GM12878 (cell line): ENCODE results near the gene METTL2B. TPM values are rescaled to one million over a fixed set of nuclear protein-coding genes. Genes with fewer than 3 reads are reported as not detected.

Experiments used
- ATAC-seq: fragments of 200-7000 bp; cut with Tn5 transposase; 3 replicates; pipeline ENCODE4 v1.9.1; 2020; ENCODE audit warnings: mild to moderate bottlenecking, moderate library complexity
- BruUV-seq: library from RNA; stranded (reverse); fragments of 400-500 nt; replicated peaks from 2 replicates; lab custom pipeline; 2021; lab: Mats Ljungman, UMichigan
- CTCF ChIA-PET: fragments of 300-600 bp; sonication (Branson Sonifier 250); formaldehyde crosslinking; extraction: SDS; loops from one replicate; lab custom pipeline; 2021; ENCODE audit warnings: inconsistent platforms; lab: Yijun Ruan, JAX
- POLR2A ChIA-PET: fragments of 350-600 bp; formaldehyde crosslinking; extraction: SDS; loops from one replicate; lab custom pipeline; 2021; ENCODE audit warnings: inconsistent platforms; lab: Charles Lee
- RAD21 ChIA-PET: fragments of 300-600 bp; sonication (Branson Sonifier 250); formaldehyde crosslinking; loops from one replicate; lab custom pipeline; 2023; ENCODE audit warnings: antibody characterized with exemption; ENCODE audit not compliant: unreplicated experiment; lab: Charles Lee
- SMC1A ChIA-PET: fragments of 300-600 bp; sonication (Branson Sonifier 250); formaldehyde crosslinking; loops from one replicate; lab custom pipeline; 2023; ENCODE audit not compliant: unreplicated experiment, uncharacterized antibody; lab: Charles Lee
- DNase-seq: peaks from one replicate; pipeline ENCODE4 v3.0.0-alpha.2; 2011; ENCODE audit warnings: low read depth, low spot score
- FAIRE-seq: peaks from 3 replicates; lab custom pipeline; 2011; peaks lifted over from hg19 to GRCh38; lab: Jason Lieb, UNC
- H2AFZ ChIP-seq: 2 replicates; pipeline ENCODE4 v1.6.0; 2011; ENCODE audit warnings: low read depth, low read length, control low read depth; ENCODE audit not compliant: control insufficient read depth
- H3K27ac ChIP-seq: 2 replicates; pipeline ENCODE4 v1.5.1; 2011; ENCODE audit warnings: control low read depth; ENCODE audit not compliant: control insufficient read depth, insufficient read depth
- H3K27me3 ChIP-seq, 2 experiments: replicated peaks in 1 of 2; 2 replicates each; pipeline versions ENCODE4 v1.6.0 to v1.6.1; 2011; ENCODE audit warnings: low read length in 1 of 2; ENCODE audit not compliant: control insufficient read depth in 2 of 2, insufficient read depth in 2 of 2
- H3K36me3 ChIP-seq, 2 experiments: 2 replicates each; pipeline ENCODE4 v1.5.1; 2011; ENCODE audit warnings: low read length in 1 of 2; ENCODE audit not compliant: control insufficient read depth in 2 of 2, insufficient read depth in 2 of 2
- H3K4me1 ChIP-seq: 2 replicates; pipeline ENCODE4 v1.6.1; 2011; ENCODE audit warnings: mild to moderate bottlenecking, low read length, moderate library complexity, mixed read lengths; ENCODE audit not compliant: control insufficient read depth, insufficient read depth
- H3K4me2 ChIP-seq: 2 replicates; pipeline ENCODE4 v1.6.0; 2011; ENCODE audit warnings: control low read depth; ENCODE audit not compliant: control insufficient read depth, insufficient read depth
- H3K4me3 ChIP-seq: fragments of 200-600 bp; sonication (generic); 2 replicates; pipeline ENCODE4 v1.5.1; 2016
- H3K79me2 ChIP-seq: 2 replicates; pipeline ENCODE4 v1.6.0; 2011; ENCODE audit warnings: low read length; ENCODE audit not compliant: control insufficient read depth, insufficient read depth
- H3K9ac ChIP-seq: 2 replicates; pipeline ENCODE4 v1.8.0; 2011; ENCODE audit warnings: low read length, control low read depth, mixed read lengths; ENCODE audit not compliant: control insufficient read depth, insufficient read depth
- H3K9me3 ChIP-seq: replicated peaks from 3 replicates; pipeline ENCODE4 v1.5.1; 2011; ENCODE audit warnings: mild to moderate bottlenecking, low read length; ENCODE audit not compliant: control insufficient read depth, insufficient read depth
- H4K20me1 ChIP-seq: 2 replicates; pipeline ENCODE4 v1.6.0; 2011; ENCODE audit not compliant: control insufficient read depth, insufficient read depth
- CBFB ChIP-seq: IDR thresholded peaks from 2 replicates; pipeline ENCODE4 v1.6.1; 2016; ENCODE audit warnings: antibody characterized with exemption, low read depth
- HDAC2 ChIP-seq: fragments of 200-600 bp; sonication (generic); IDR thresholded peaks from 2 replicates; pipeline ENCODE4 v1.6.1; 2017
- IKZF1 ChIP-seq: fragments of 450-650 bp; conservative IDR thresholded peaks from 2 replicates; pipeline ENCODE4 v1.6.1; 2017; ENCODE audit warnings: antibody characterized with exemption, mild to moderate bottlenecking
- MEF2B ChIP-seq: fragments of 450-650 bp; IDR thresholded peaks from 2 replicates; pipeline ENCODE4 v1.6.1; 2018; ENCODE audit warnings: mild to moderate bottlenecking, moderate library complexity; ENCODE audit not compliant: partially characterized antibody, poor library complexity, severe bottlenecking
- RAD21 ChIP-seq: IDR thresholded peaks from 2 replicates; pipeline ENCODE4 v1.6.1; 2011; ENCODE audit warnings: mild to moderate bottlenecking, low read depth, low read length, moderate library complexity; ENCODE audit not compliant: insufficient read depth
- RELA ChIP-seq: fragments of 450-650 bp; IDR thresholded peaks from 2 replicates; pipeline ENCODE4 v1.8.0; 2014; ENCODE audit warnings: borderline replicate concordance; ENCODE audit not compliant: partially characterized antibody
- SUPT20H ChIP-seq: IDR thresholded peaks from 2 replicates; pipeline ENCODE4 v1.6.1; 2011; ENCODE audit warnings: low read depth, mild to moderate bottlenecking, low read length, moderate library complexity, borderline replicate concordance; ENCODE audit not compliant: control insufficient read depth
- TAF1 ChIP-seq: IDR thresholded peaks from 2 replicates; pipeline ENCODE4 v1.6.1; 2011; ENCODE audit warnings: mild to moderate bottlenecking, low read depth, low read length, borderline replicate concordance
- TCF7 ChIP-seq: IDR thresholded peaks from 2 replicates; pipeline ENCODE4 v1.6.1; 2014; ENCODE audit warnings: antibody characterized with exemption, borderline replicate concordance
- YBX1 ChIP-seq: fragments of 450-650 bp; IDR thresholded peaks from 2 replicates; pipeline ENCODE4 v1.6.1; 2016; ENCODE audit warnings: antibody characterized with exemption
- ZNF217 ChIP-seq: fragments of 450-650 bp; IDR thresholded peaks from 2 replicates; pipeline ENCODE4 v1.6.1; 2017; ENCODE audit warnings: antibody characterized with exemption, mild to moderate bottlenecking
- ZNF622 ChIP-seq: fragments of 450-650 bp; IDR thresholded peaks from 2 replicates; pipeline ENCODE4 v1.6.1; 2017; ENCODE audit warnings: mild to moderate bottlenecking, inconsistent platforms
- WGBS: methylation state at CpG from one replicate; pipeline ENCODE4 v1.1.6; 2016; ENCODE audit warnings: low lambda C conversion rate; ENCODE audit not compliant: insufficient replicate concordance, insufficient coverage; ENCODE audit errors: missing lambda C conversion rate; 5-methylcytosine and 5-hydroxymethylcytosine counted together
- in situ Hi-C: fragments of 300-500 bp; cut with MboI; formaldehyde crosslinking; loops from 9 replicates; pipeline ENCODE4 v1.14.3; 2018; ENCODE audit warnings: mixed read lengths
- intact Hi-C: fragments of 100-400 bp; cut with micrococcal nuclease; formaldehyde crosslinking; loops from one replicate; pipeline ENCODE4 v1.14.2; 2022; ENCODE audit not compliant: unreplicated experiment
- polyA plus RNA-seq, 11 experiments: library from polyadenylated mRNA; depleted of rRNA in 4 of 11; unstranded in 6 of 11; stranded (reverse) in 5 of 11; fragments of >200 nt; fragmentation: Nextera tagmentation in 4 of 11; fragmentation: Illumina TruSeq in 1 of 11; extraction: Ambion mirVana in 4 of 11; extraction: Trizol in 1 of 11; gene quantifications; 1 replicate in 1 of 11; 2 replicates in 10 of 11; pipeline versions ENCODE4 v1.2.1 to v1.2.3, GENCODE V29; 2011 to 2016; ENCODE audit warnings: inconsistent platforms in 2 of 11, missing spikeins in 2 of 11, low read depth in 1 of 11
- total RNA-seq, 4 experiments: library from RNA; depleted of rRNA in 3 of 4; stranded (reverse); fragments of >200 nt in 3 of 4; fragmentation: Illumina TruSeq in 1 of 4; extraction: Trizol in 1 of 4; gene quantifications; 2 replicates each; pipeline versions ENCODE4 v1.2.1 to v1.2.3, GENCODE V29; 2013 to 2021
- TF ChIP-seq, protein P1 (sequence below): fragments of 450-650 bp; IDR thresholded peaks from 2 replicates; pipeline ENCODE4 v1.6.1; 2016; ENCODE audit warnings: mild to moderate bottlenecking
- TF ChIP-seq, protein P2 (sequence below): IDR thresholded peaks from 2 replicates; pipeline ENCODE4 v1.6.1; 2012; ENCODE audit warnings: low read length, inconsistent platforms
- TF ChIP-seq, protein P3 (sequence below): IDR thresholded peaks from 2 replicates; pipeline ENCODE4 v1.6.1; 2011; ENCODE audit warnings: low read depth, low read length, improper control_type of control experiment, borderline replicate concordance

The METTL2B gene
- total and polyA plus RNA-seq, 10 of the 15 experiments (the other 5 are each of a cell fraction or from before 2014, with no cell fraction given): 18.9 to 48.4 (median 37.3) TPM

DNA sequence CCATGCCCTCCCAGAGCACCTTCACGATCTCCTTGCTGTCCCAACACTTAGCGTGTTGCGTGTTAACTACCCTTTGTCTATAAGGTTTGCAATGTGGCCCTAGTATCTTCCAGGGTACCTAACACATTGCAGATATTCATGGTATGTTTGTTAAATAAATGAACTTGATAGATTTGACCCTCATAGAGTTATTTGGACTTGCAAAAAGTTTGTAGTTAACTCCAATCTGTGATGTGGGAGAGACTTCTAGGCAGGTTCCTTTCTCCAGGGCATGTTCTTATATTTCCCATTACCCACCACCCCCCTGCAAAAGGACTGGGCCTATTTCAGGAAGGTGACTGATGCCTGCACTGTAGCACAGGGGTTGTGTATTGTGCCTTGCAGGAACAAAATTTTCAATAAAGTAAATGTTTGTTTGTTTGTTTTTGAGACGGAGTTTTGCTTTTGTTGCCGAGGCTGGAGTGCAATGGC lies 20.3 kb upstream of the METTL2B start:
- SMC1A ChIA-PET: interaction anchor here (1.5 kb wide), 1 partner anchor 15 kb away, joined by 4 read pairs; no protein-coding TSS in a partner anchor
- RAD21 ChIA-PET: interaction anchor here (3.2 kb wide), 1 partner anchor 28 kb away, joined by 28 read pairs; no protein-coding TSS in a partner anchor
- Histone ChIP-seq H3K9me3 (no peaks in the 10 kb centered on the region), H2AFZ (peak overlapping the region; percentile 64), H3K36me3 (peaks cover 0 to 4% of the 10 kb centered on the region in 2 experiments; a peak in 1 of 4 replicates), H3K4me3 (peak overlapping the region; percentile 78), H3K27ac (peak overlapping the region; percentile 84), H3K4me1 (peaks cover 29% of the 10 kb centered on the region)
- no peak for DNase-seq
- 5% methylated on average over 5 of the region's 5 CpGs for WGBS
- no TSS peak for BruUV-seq
- POLR2A ChIA-PET: interaction anchor here (0.8 to 4.8 kb wide), 4 partner anchors 11 to 564 kb away, joined by 3 to 52 read pairs (median 5); no protein-coding TSS in a partner anchor
- ATAC-seq: peak; percentile 21
- CTCF ChIA-PET: interaction anchor here (2.1 to 11.3 kb wide), 2 partner anchors 22 to 29 kb away, joined by 7 to 227 read pairs; no protein-coding TSS in a partner anchor
- no peak for TF ChIP-seq ZNF622
- TF ChIP-seq, protein P1, sequence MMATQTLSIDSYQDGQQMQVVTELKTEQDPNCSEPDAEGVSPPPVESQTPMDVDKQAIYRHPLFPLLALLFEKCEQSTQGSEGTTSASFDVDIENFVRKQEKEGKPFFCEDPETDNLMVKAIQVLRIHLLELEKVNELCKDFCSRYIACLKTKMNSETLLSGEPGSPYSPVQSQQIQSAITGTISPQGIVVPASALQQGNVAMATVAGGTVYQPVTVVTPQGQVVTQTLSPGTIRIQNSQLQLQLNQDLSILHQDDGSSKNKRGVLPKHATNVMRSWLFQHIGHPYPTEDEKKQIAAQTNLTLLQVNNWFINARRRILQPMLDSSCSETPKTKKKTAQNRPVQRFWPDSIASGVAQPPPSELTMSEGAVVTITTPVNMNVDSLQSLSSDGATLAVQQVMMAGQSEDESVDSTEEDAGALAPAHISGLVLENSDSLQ: no peak
- no peak for TF ChIP-seq IKZF1
- TF ChIP-seq RAD21: no peak
- TF ChIP-seq SUPT20H: no peak
- no peak for TF ChIP-seq TAF1
- TF ChIP-seq MEF2B: no peak
- TF ChIP-seq, protein P2, sequence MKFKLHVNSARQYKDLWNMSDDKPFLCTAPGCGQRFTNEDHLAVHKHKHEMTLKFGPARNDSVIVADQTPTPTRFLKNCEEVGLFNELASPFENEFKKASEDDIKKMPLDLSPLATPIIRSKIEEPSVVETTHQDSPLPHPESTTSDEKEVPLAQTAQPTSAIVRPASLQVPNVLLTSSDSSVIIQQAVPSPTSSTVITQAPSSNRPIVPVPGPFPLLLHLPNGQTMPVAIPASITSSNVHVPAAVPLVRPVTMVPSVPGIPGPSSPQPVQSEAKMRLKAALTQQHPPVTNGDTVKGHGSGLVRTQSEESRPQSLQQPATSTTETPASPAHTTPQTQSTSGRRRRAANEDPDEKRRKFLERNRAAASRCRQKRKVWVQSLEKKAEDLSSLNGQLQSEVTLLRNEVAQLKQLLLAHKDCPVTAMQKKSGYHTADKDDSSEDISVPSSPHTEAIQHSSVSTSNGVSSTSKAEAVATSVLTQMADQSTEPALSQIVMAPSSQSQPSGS: no peak
- no peak for TF ChIP-seq HDAC2
- no peak for TF ChIP-seq TCF7
- no peak for TF ChIP-seq CBFB
- TF ChIP-seq, protein P3, sequence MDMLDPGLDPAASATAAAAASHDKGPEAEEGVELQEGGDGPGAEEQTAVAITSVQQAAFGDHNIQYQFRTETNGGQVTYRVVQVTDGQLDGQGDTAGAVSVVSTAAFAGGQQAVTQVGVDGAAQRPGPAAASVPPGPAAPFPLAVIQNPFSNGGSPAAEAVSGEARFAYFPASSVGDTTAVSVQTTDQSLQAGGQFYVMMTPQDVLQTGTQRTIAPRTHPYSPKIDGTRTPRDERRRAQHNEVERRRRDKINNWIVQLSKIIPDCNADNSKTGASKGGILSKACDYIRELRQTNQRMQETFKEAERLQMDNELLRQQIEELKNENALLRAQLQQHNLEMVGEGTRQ: no peak
- TF ChIP-seq RELA: no peak
- TF ChIP-seq YBX1: no peak
- no peak for TF ChIP-seq ZNF217
- TF ChIP-seq, all 136 proteins: peak for 0
- Histone ChIP-seq H3K27me3 (no peaks in the 10 kb centered on the region), H3K79me2 (peaks cover 50% of the 10 kb centered on the region), H3K9ac (peak overlapping the region; percentile 80), H3K4me2 (peak overlapping the region; percentile 93), H4K20me1 (no peaks in the 10 kb centered on the region)
- no peak for FAIRE-seq
- in situ Hi-C loops (no loop called here), intact Hi-C loops (loop anchor here (10.0 kb wide), 1 partner anchor 429 kb away; no protein-coding TSS in a partner anchor)
